Activated CD4-positive, CD25-positive, alpha-beta regulatory T cell treated with anti-CD3 and anti-CD28 coated beads, Interleukin-2, amount 50 U/mL, for 16 hours (primary cell): Measurements from ENCODE around the gene ITPR3.

Experiments
- DNase-seq: peaks from one replicate; pipeline ENCODE4 v3.0.0-alpha.2; 2020; ENCODE audit warnings: low read depth, low spot score

The ITPR3 gene

GRCh38 chr6:33737267-33738026, 116.3 kb downstream of the ITPR3 start:
- DNase-seq, result no peak

- no peak for DNase-seq
Observed at GRCh38 chr6:33738153-33738552, 117.0 kb downstream of the ITPR3 start.

- DNase-seq, result no peak
Observed at GRCh38 chr6:33738879-33739278, 117.8 kb downstream of the ITPR3 start.

- DNase-seq, result no peak
Observed at GRCh38 chr6:33739571-33739970, 118.4 kb downstream of the ITPR3 start.

- DNase-seq, result no peak
Observed at GRCh38 chr6:33740204-33740608, 119.1 kb downstream of the ITPR3 start.

DNA sequence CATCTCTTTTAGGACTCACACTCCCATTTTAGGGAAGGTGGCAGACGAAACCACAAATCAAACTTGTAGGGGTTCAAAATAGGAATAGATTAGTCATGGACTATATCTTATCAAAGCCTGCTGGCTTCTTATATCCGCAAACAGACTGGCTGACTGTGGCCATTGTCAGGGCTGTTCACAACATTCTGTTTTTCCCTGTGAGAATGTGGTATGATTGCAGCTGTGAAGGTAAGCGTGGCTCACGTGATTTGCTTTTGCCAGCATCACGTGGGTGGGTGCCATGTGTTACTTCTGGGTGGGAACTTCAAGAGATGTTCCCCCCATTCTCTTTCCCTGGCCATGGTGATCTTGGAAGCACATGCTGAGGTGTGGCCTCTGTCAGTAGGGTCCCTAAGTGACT, 119.7 kb downstream of the ITPR3 start:
- DNase-seq, result no peak

DNA sequence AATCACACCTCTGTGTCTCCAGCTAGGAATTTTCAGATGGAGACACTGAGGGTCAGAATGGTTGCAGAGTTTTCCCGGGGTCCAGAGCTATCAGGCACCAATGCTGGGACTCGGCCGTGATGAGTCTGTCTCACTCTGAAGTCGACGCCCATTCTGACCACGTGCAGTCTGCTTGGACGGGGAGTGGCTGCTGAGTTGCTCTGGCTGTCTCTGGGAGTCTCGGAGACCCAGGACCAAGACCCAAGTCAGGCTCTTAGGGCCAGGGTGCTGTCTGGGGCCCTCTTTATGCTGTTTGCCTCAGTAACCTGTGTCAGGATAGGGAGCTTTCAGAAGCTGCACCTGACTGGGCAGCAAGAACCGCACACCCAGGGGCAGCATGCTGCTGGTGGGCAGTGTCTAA, 121.0 kb downstream of the ITPR3 start:
- no peak for DNase-seq

DNA sequence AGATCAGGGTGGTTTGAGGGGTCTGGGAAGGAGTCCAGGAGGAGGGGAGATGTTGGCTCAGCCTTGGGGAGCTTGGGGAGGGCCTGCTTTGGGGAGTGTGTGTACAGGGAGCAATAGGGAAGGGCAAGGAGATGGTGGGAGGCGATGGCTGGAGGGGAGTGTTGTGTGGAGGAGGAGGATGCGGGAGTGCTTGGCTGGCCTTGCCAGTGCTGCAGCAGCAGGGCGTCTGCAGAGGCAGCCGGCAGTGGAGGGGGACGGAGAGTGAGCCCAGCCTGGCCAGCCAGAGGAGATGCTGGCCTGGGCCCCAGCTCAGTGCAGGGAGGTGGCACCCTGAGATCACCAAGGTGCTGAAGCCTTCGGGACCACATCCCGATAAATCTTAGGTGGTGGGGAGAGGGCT, 121.7 kb downstream of the ITPR3 start:
- no peak for DNase-seq

DNA sequence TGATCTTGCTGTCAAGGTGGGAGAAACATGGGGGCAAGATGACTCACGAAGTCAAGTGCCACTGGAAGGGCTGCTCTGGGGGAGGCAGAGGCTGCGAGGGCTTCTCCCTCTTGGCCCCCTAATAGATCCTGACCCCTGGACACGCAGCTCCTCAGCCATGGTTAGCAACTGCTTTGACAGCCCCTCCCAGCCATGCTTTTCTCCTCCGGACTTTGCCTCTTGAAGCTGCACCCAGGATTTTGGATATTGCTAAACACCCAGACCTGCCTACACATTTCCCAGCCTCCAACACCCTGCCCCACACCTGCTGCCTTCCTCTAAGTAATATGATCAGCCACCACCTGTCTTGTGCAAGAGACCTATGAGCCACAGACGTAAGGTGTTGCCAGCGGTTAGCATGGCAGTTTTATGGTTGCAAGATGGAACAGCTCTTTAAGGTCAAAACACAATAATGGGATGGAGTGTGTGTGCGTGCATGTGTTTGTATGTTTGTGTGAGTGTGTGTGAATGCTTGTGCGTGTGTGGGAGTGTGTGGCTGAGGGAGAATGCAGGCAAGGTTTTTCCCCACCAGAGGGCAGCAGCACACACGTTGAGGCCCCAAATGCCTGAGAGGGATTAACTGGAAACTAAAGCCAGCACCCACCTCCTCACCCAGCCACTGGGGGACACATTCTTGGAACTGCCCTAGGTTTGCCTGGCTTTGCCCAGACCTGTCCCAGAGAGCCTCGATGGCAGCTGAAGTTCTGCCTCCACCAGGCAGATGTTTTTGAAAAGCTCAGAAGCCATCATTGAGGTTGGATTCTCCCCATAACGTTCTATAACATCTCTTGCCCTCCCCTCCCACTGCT, 123.1 kb downstream of the ITPR3 start:
- peak; percentile 52 for DNase-seq

- DNase-seq, result no peak
Observed at GRCh38 chr6:33744895-33745546, 123.9 kb downstream of the ITPR3 start.

DNA sequence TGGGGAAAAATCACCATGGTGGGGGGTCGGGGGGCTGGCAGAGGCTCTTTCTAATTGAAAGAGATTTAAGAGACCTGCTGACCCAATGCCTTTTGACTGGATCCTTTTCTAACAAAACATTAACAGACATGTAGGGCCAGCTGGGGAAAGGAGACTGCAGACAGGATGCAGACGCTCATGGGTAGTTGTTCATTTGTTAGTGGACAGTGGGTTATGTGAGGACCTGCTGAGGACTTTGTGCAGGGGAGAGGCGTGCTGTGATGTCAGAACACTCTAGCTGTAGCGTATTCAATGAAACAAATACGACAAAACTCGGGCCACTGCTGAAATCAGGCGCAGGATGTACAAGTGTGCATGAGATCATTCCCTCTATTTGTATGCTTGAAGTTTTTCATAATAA, 124.4 kb downstream of the ITPR3 start:
- DNase-seq, result no peak
